AG09309 (cell line): Measurements from ENCODE around the gene SPATA31D1.

Experiments
- DNase-seq: peaks from one replicate; pipeline ENCODE4 v3.0.0-alpha.2; 2010; ENCODE audit warnings: low read depth
- H3K4me3 ChIP-seq: 2 replicates; pipeline ENCODE4 v1.5.1; 2011; ENCODE audit warnings: mild to moderate bottlenecking, low read depth, low read length, moderate library complexity; ENCODE audit not compliant: control insufficient read depth
- CTCF ChIP-seq: IDR thresholded peaks from 2 replicates; pipeline ENCODE4 v1.5.1; 2011; ENCODE audit warnings: mild to moderate bottlenecking, low read depth, low read length, inconsistent platforms; ENCODE audit not compliant: insufficient read depth, control insufficient read depth; ENCODE audit errors: missing control alignments

SPATA31D1 gene

DNA sequence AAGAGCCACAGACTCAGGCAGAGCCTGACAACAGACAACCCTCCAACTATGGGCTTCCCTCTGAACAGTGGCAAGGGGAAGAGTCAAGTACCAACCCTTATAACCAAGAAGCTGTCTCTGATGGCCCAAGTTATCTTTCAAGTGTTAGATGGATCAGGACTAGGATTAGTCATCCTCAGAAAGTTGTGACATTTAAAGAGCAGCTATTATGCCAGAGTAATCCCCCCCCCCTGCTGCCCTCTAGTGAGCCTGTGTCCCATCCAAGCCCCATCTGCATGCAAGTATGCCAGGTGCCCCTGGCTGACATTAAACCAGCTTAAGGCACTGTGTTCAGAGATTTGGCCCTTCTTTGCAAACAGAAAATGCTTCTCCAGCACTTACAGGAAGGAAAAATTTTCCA lies 16.8 kb upstream of the SPATA31D1 start:
- no peak for DNase-seq
- no peak for TF ChIP-seq CTCF
- H3K4me3 ChIP-seq: no peak overlapping the region

DNA sequence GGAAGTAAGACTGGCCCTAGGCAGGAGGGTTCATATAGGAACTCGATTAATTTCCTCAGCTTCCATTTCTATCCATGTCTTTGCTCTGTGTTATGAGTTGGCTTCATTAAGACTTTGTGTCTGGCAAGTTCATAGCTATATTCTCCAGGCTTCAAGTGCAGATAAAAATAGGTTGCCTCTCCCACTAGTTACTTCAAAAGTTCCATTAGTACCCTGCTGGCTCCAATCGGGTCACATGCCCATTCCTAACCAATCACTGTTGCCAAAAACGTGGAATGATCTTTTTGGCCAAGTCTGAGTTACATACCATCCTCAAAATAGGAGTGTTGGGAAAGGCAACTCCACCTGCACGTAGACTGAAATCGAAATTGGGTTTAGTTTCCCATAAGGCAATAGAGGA lies 13.8 kb upstream of the SPATA31D1 start:
- no peak for DNase-seq
- no peak overlapping the region for H3K4me3 ChIP-seq
- TF ChIP-seq CTCF: no peak

DNA sequence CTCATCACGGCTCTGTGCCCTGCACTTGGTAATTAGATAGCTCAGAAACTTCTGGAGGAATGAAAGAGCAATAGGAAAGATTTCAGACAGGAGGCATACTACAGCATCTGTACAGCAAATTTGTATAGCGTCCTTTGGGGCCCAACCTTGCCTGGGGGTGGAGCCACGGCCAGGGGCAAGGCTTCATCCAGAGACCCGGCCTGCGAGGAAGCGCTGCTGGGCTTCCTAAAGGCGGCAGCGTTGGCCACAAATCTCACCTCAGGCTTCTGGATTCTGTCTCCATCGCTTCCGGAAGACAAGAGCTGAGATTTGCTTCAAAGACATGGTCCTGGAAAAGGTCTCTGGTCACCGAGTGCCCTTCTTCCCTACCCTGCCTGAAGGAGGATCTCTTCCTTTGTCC lies 12.2 kb upstream of the SPATA31D1 start:
- no peak overlapping the region for H3K4me3 ChIP-seq
- TF ChIP-seq CTCF: no peak
- no peak for DNase-seq

DNA sequence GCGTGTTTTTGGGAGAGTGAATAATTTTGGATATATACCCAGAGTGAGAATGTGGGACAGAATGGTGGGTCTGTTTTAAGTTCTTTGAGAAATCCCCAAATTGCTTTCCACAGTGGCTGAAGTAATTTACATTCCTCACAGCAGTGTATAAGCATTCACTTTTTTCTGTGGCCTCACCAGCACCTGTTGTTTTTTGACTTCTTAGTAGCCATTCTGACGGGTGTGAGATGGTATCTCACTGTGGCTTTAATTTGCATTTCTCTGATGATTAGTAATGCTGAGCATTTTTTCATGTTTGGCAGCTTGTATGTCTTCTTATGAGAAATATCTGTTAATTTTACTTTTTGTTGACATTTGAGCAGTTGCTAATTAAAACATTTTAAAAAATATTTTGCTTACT lies 9.4 kb upstream of the SPATA31D1 start:
- H3K4me3 ChIP-seq: no peak overlapping the region
- no peak for DNase-seq
- no peak for TF ChIP-seq CTCF

DNA sequence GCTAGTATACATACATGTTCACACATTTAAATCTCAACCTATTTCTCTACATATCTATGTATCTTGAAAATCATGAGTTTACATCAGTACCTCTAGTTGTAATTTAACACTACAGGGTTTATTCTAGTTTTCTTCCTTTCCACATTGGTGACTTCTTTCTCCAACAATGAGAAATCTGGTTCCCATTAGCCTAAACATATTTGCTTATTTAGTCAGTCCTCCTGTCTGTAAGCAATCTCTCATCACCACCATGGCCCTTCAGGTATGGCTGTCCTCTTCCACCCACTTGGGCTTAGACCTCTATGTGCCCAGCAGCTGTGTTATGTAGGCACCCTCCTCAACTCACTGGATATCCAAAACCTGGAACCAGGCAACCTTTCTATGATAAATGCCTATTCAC lies 8.0 kb upstream of the SPATA31D1 start:
- no peak for DNase-seq
- no peak overlapping the region for H3K4me3 ChIP-seq
- TF ChIP-seq CTCF: no peak

- DNase-seq: no peak
- no peak for TF ChIP-seq CTCF
- H3K4me3 ChIP-seq: no peak overlapping the region
Measured at GRCh38 chr9:81981883-81982282, 6.7 kb upstream of the SPATA31D1 start.

DNA sequence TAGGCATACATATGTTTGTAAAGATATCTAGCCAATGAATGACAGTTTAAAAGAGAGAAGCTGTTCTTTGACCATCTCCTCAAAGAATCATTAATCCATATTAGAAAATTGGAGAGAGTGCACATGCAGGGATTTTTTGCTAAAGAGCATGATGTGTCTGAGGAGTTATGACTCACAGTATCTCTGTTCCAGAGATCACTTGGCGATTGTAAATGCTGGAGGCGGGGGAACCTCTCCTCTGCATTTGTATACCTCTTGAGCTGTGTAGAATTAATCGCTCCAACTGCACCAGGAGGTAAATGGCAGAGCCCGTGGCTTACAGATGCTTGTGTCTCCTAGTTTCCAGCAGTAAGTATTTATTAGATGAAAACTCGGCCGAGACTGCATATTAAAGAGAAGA lies 3.6 kb upstream of the SPATA31D1 start:
- H3K4me3 ChIP-seq: no peak overlapping the region
- no peak for DNase-seq
- no peak for TF ChIP-seq CTCF
